BLaER1 treated with 17β-estradiol and CSF1 and Interleukin-3, amounts not matched to agents 10 nM and 100 nM (cell line): ENCODE results near the gene TEX51.

ENCODE experiments used
- H3K27ac ChIP-seq, 11 experiments: shearing (Covaris generic); formaldehyde crosslinking; 2 replicates each; pipeline ENCODE4 v1.8.1; 2022
- H3K27me3 ChIP-seq, 11 experiments: shearing (Covaris generic); formaldehyde crosslinking; 2 replicates each; pipeline ENCODE4 v1.8.1; 2022
- H3K36me3 ChIP-seq, 11 experiments: shearing (Covaris generic); formaldehyde crosslinking; 2 replicates each; pipeline ENCODE4 v1.8.1; 2022
- H3K4me1 ChIP-seq, 10 experiments: shearing (Covaris generic); formaldehyde crosslinking; 2 replicates each; pipeline ENCODE4 v1.8.1; 2022
- H3K4me2 ChIP-seq, 11 experiments: shearing (Covaris generic); formaldehyde crosslinking; 2 replicates each; pipeline ENCODE4 v1.8.1; 2022
- H3K4me3 ChIP-seq, 10 experiments: shearing (Covaris generic); formaldehyde crosslinking; 2 replicates each; pipeline ENCODE4 v1.8.1; 2022
- H3K9ac ChIP-seq, 11 experiments: shearing (Covaris generic); formaldehyde crosslinking; 2 replicates each; pipeline ENCODE4 v1.8.1; 2022
- H3K9me3 ChIP-seq, 11 experiments: shearing (Covaris generic); formaldehyde crosslinking; replicated peaks in 1 of 11; 2 replicates each; pipeline ENCODE4 v1.8.1; 2022
- H4K20me1 ChIP-seq, 11 experiments: shearing (Covaris generic); formaldehyde crosslinking; 2 replicates each; pipeline ENCODE4 v1.8.1; 2022
- Cebpa-rat ChIP-seq, 11 experiments: shearing (Covaris generic); IDR thresholded peaks; 2 replicates each; pipeline ENCODE4 v1.8.1; 2022

Gene TEX51

GRCh38 chr2:126932966-126933710 is 34.4 kb downstream of the TEX51 start:
- Histone ChIP-seq H3K9ac (no peak overlapping the region), H3K27ac (no peak overlapping the region), H4K20me1 (no peaks in the 10 kb centered on the region), H3K36me3 (no peaks in the 10 kb centered on the region), H3K4me3 (no peak overlapping the region), H3K9me3 (peaks cover 0 to 22% (median 10%) of the 10 kb centered on the region in 11 experiments; a peak in 10 of 22 replicates), H3K4me2 (no peak overlapping the region), H3K27me3 (no peaks in the 10 kb centered on the region), H3K4me1 (peaks cover 0 to 37% (median 31%) of the 10 kb centered on the region in 10 experiments; a peak in 17 of 20 replicates)
- TF ChIP-seq Cebpa-rat (IDR thresholded peaks at IDR 0.05): no peak

- no peaks in the 10 kb centered on the region for H3K27me3 ChIP-seq
Measured at GRCh38 chr2:126933711-126934091, 35.0 kb downstream of the TEX51 start.

GRCh38 chr2:126934809-126935208 is 36.1 kb downstream of the TEX51 start:
- no peaks in the 10 kb centered on the region for H3K27me3 ChIP-seq
- H3K36me3 ChIP-seq: no peaks in the 10 kb centered on the region
- H3K4me1 ChIP-seq: peaks cover 0 to 46% (median 31%) of the 10 kb centered on the region in 10 experiments; a peak in 17 of 20 replicates
- no peak for TF ChIP-seq Cebpa-rat (IDR thresholded peaks at IDR 0.05)
- no peaks in the 10 kb centered on the region for H4K20me1 ChIP-seq
- H3K4me3 ChIP-seq: no peak overlapping the region
- peak overlapping the region in 9 of 11 experiments; percentile 5 to 91 (median 63); a peak in 15 of 22 replicates for H3K4me2 ChIP-seq
- H3K9me3 ChIP-seq: peaks cover 0 to 18% (median 10%) of the 10 kb centered on the region in 11 experiments; a peak in 10 of 22 replicates
- H3K27ac ChIP-seq: no peak overlapping the region
- no peak overlapping the region for H3K9ac ChIP-seq

More at GRCh38 chr2:126933711-126934091, 35.0 kb downstream of the TEX51 start:
- H3K9ac ChIP-seq: no peak overlapping the region
- H3K4me3 ChIP-seq: no peak overlapping the region
- H3K4me2 ChIP-seq: no peak overlapping the region
- H3K36me3 ChIP-seq: no peaks in the 10 kb centered on the region
- H3K27ac ChIP-seq: no peak overlapping the region
- peaks cover 0 to 22% (median 10%) of the 10 kb centered on the region in 11 experiments; a peak in 10 of 22 replicates for H3K9me3 ChIP-seq
- no peaks in the 10 kb centered on the region for H4K20me1 ChIP-seq
- no peak for TF ChIP-seq Cebpa-rat (IDR thresholded peaks at IDR 0.05)
- H3K4me1 ChIP-seq: peaks cover 0 to 39% (median 31%) of the 10 kb centered on the region in 10 experiments; a peak in 17 of 20 replicates

- H3K4me1 ChIP-seq: peaks cover 0 to 50% (median 31%) of the 10 kb centered on the region in 10 experiments; a peak in 17 of 20 replicates
- peaks cover 0 to 16% (median 5%) of the 10 kb centered on the region in 11 experiments; a peak in 9 of 22 replicates for H3K9me3 ChIP-seq
- H3K27me3 ChIP-seq: no peaks in the 10 kb centered on the region
- no peaks in the 10 kb centered on the region for H4K20me1 ChIP-seq
- no peaks in the 10 kb centered on the region for H3K36me3 ChIP-seq
- peak overlapping the region in 2 of 11 experiments; percentile 10 to 14; a peak in 2 of 22 replicates for H3K9ac ChIP-seq
- H3K4me2 ChIP-seq: peak overlapping the region in 10 of 11 experiments; percentile 3 to 91 (median 63); a peak in 18 of 22 replicates
- TF ChIP-seq Cebpa-rat (IDR thresholded peaks at IDR 0.05): no peak
- H3K27ac ChIP-seq: no peak overlapping the region
- no peak overlapping the region for H3K4me3 ChIP-seq
Measured at GRCh38 chr2:126935774-126936173, 37.1 kb downstream of the TEX51 start.

- Histone ChIP-seq H3K4me3 (no peak overlapping the region), H3K9me3 (peaks cover 0 to 11% (median 0%) of the 10 kb centered on the region in 11 experiments; a peak in 6 of 22 replicates), H4K20me1 (no peaks in the 10 kb centered on the region), H3K4me2 (peak overlapping the region in 10 of 11 experiments; percentile 3 to 91 (median 63); a peak in 18 of 22 replicates), H3K9ac (peak overlapping the region in 2 of 11 experiments; percentile 10 to 14; a peak in 2 of 22 replicates), H3K27me3 (no peaks in the 10 kb centered on the region), H3K27ac (no peak overlapping the region), H3K36me3 (no peaks in the 10 kb centered on the region), H3K4me1 (peaks cover 0 to 55% (median 31%) of the 10 kb centered on the region in 10 experiments; a peak in 17 of 20 replicates)
- no peak for TF ChIP-seq Cebpa-rat (IDR thresholded peaks at IDR 0.05)
Measured at GRCh38 chr2:126936219-126936723, 37.6 kb downstream of the TEX51 start.

- TF ChIP-seq Cebpa-rat (IDR thresholded peaks at IDR 0.05): no peak
- Histone ChIP-seq H3K27me3 (no peaks in the 10 kb centered on the region), H3K9ac (no peak overlapping the region), H3K4me3 (no peak overlapping the region), H3K9me3 (peaks cover 22 to 37% (median 28%) of the 10 kb centered on the region in 11 experiments), H4K20me1 (no peaks in the 10 kb centered on the region), H3K27ac (no peak overlapping the region), H3K36me3 (no peaks in the 10 kb centered on the region; a peak in 1 of 22 replicates), H3K4me1 (peaks cover 0 to 49% (median 24%) of the 10 kb centered on the region in 10 experiments; a peak in 17 of 20 replicates), H3K4me2 (peak overlapping the region in 2 of 11 experiments; percentile 11 to 32; a peak in 3 of 22 replicates)
Measured at GRCh38 chr2:126940331-126940730, 41.6 kb downstream of the TEX51 start.

GRCh38 chr2:126942427-126943203 is 43.9 kb downstream of the TEX51 start:
- Histone ChIP-seq H3K27me3 (no peaks in the 10 kb centered on the region), H3K4me2 (no peak overlapping the region), H3K27ac (no peak overlapping the region), H4K20me1 (no peaks in the 10 kb centered on the region), H3K9ac (no peak overlapping the region), H3K9me3 (peaks cover 22 to 38% (median 28%) of the 10 kb centered on the region in 11 experiments), H3K36me3 (no peaks in the 10 kb centered on the region; a peak in 1 of 22 replicates), H3K4me3 (no peak overlapping the region), H3K4me1 (peaks cover 0 to 38% (median 13%) of the 10 kb centered on the region in 10 experiments; a peak in 13 of 20 replicates)
- TF ChIP-seq Cebpa-rat (IDR thresholded peaks at IDR 0.05): no peak

GRCh38 chr2:126943612-126944348 is 45.1 kb downstream of the TEX51 start:
- peaks cover 0 to 35% (median 13%) of the 10 kb centered on the region in 10 experiments; a peak in 13 of 20 replicates for H3K4me1 ChIP-seq
- H3K9ac ChIP-seq: no peak overlapping the region
- no peaks in the 10 kb centered on the region; a peak in 1 of 22 replicates for H3K36me3 ChIP-seq
- H3K27ac ChIP-seq: no peak overlapping the region
- no peak for TF ChIP-seq Cebpa-rat (IDR thresholded peaks at IDR 0.05)
- H3K4me3 ChIP-seq: 0 out of 20 replicates have a peak overlapping the region, but pooled peaks of 1 of the 10 experiments have one; percentile 14
- H3K4me2 ChIP-seq: no peak overlapping the region
- H3K9me3 ChIP-seq: peaks cover 22 to 38% (median 28%) of the 10 kb centered on the region in 11 experiments
- H3K27me3 ChIP-seq: no peaks in the 10 kb centered on the region
- no peaks in the 10 kb centered on the region for H4K20me1 ChIP-seq
